SHP77 (cell line): ENCODE measurements around the gene NEU4.

ENCODE experiments used
- DNase-seq, 2 experiments: peaks; one replicate each; lab custom pipeline; 2025; lab: John Stamatoyannopoulos, UW

Gene NEU4

DNA sequence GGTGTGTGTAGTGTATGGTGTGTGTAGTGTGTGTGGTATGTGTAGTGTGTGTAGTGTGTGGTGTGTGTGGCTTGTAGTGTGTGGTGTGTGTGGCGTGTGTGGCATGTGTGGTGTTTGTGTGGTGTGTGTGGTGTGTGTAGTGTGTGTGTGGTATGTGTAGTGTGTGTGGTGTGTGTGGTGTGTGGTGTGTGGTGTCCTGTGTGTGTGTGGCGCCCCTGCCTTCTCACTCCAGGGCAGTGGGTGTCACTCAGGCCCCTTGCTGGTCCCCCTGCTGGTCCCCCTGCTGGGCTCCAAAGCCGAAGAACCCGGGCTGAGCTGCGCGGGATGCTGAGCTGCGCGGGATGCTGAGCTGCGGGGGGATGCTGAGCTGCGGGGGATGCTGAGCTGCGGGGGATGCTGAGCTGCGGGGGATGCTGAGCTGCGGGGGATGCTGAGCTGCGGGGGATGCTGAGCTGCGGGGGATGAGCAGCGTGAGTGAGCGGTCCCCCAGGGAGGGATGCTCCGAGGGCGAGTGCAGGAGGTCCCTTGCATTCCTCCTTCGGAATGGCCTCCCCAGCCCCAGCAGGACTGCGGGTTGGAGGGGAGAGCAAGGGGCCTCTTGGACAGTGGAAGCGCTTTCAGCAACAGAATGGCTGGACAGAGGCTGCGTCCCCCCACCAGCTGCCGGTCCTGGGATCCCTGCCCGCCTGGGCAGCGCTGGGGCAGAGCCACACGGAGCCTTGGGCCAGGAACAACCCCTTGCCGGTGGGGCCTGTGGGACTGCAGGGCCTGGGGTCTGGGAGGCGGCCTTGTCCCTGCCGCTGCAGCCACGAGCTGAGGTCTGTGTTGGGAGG, 57.2 kb downstream of the NEU4 start:
- no peak for DNase-seq
